ENCODE data around the gene DNAJA4. TPM values are rescaled to one million over a fixed set of nuclear protein-coding genes. Genes with fewer than 3 reads are reported as not detected.

The DNAJA4 gene
- total and polyA plus RNA-seq, 2 of the 13 experiments (the other 11 are each of a cell fraction or from before 2014, with no cell fraction given), result not detected

GRCh38 chr15:78299101-78299930 lies 35.0 kb downstream of the DNAJA4 start, which contains the start of gene SKIC8 (continued):
- no peak for TF ChIP-seq ZBTB10 (CRISPR knock-in tag; IDR thresholded peaks at IDR 0.05; ENCODE audit: borderline replicate concordance)
- TF ChIP-seq MED13 (CRISPR knock-in tag; IDR thresholded peaks at IDR 0.05), result no peak
- TF ChIP-seq SP140L (CRISPR knock-in tag; IDR thresholded peaks at IDR 0.05; ENCODE audit: borderline replicate concordance), result no peak
- TF ChIP-seq ZNF816 (CRISPR knock-in tag; IDR thresholded peaks at IDR 0.05; ENCODE audit: borderline replicate concordance), result no peak
- TF ChIP-seq ZBTB37 (CRISPR knock-in tag; IDR thresholded peaks at IDR 0.05), result no peak
- no peak; the same call in 1 of the 2 replicates for TF ChIP-seq ZNF451 (CRISPR knock-in tag; IDR thresholded peaks at IDR 0.05)
- peak; percentile 57; the same call in 1 of the 2 replicates for TF ChIP-seq CSRNP1 (CRISPR knock-in tag; IDR thresholded peaks at IDR 0.05)
- TF ChIP-seq NFAT5 (CRISPR knock-in tag; IDR thresholded peaks at IDR 0.05), result no peak
- TF ChIP-seq ZNF768 (CRISPR knock-in tag; IDR thresholded peaks at IDR 0.05), result peak; percentile 72; the same call in 1 of the 2 replicates
- TF ChIP-seq E2F1 (CRISPR knock-in tag; IDR thresholded peaks at IDR 0.05), result 0 out of 2 replicates have a peak, but pooled peaks have one; percentile 39

Measured in HepG2 (cell line).